Activated CD8-positive, alpha-beta memory T cell treated with anti-CD3 and anti-CD28 coated beads, Interleukin-2, amount 50 U/mL, for 24 hours (primary cell): ENCODE results near the gene ZNF667.

ENCODE experiments used
- DNase-seq: peaks from one replicate; pipeline ENCODE4 v3.0.0-alpha.2; 2020; ENCODE audit errors: extremely low read depth

The ZNF667 gene

DNA sequence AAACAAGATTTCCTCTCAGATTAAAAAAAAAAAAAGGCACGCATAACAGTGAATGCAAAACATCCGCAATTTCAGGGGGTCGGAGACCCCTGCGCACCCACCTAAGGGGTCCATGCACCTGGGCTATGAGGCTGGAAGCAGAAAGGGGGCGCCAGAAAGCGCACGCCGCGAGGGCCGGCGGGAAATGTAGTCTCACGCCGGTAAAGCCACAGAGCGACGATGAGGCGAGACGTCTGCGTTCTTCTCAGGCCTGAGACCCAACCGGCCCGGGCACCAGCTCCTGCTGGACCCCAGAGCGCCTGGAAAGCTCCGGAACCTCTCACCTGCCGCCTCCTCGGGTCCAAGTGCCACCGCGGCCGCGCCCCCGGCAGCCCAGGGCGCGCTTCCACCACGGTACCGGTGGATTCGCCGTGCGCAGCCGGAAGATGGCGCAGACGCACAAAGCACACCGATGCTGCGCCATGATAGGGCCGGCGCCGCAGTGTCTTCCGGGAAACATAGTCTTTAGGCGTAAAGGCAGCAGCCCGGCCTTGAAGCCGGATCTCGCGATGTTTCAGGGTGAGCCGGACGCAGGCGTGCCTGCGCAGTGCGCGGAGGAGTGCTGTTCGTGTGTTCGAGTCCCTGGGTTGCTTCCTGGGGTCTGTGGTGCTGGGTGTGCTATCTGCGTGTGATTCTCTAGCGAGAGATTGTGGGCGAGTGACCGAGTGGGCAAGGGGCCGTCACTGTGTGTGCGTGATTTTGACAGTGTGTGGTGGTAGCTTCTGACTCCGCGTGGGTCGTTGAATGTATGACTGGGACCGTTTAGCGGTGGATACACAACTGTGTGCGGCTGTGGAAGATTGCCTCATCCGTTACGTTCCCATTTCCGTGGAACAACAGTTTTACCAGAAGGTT, 83.8 kb downstream of the ZNF667 start, which contains the start of gene ZNF582:
Gene ZNF582, minus strand, starts transcription at position 416 of the 894 bp plus-strand sequence. CDS start 1,782 bp downstream, outside the sequence.
- DNase-seq: peak; percentile 76
